Neural cell (in vitro differentiated cells): ENCODE measurements around the gene RETREG1. TPM values are rescaled to one million over a fixed set of nuclear protein-coding genes. Genes with fewer than 3 reads are reported as not detected.

Experiments
- H2AFZ ChIP-seq: fragments of 200-600, 300-800 bp; sonication (generic), shearing (Covaris generic); 2 replicates; pipeline ENCODE4 v1.6.0; 2014; ENCODE audit warnings: low read depth, mild to moderate bottlenecking, antibody characterized with exemption, low read length, moderate library complexity
- H3F3A ChIP-seq: fragments of 200-600 bp; shearing (Covaris generic); 2 replicates; pipeline ENCODE4 v1.6.1; 2016; ENCODE audit warnings: mild to moderate bottlenecking, moderate library complexity, mixed read lengths, antibody characterized with exemption, low read length; ENCODE audit not compliant: insufficient read depth, poor library complexity, severe bottlenecking
- H3K27ac ChIP-seq: fragments of 200-600, 300-800 bp; sonication (generic), shearing (Covaris generic); 2 replicates; pipeline ENCODE4 v1.5.1; 2014; ENCODE audit warnings: mild to moderate bottlenecking, low read length, moderate library complexity
- H3K27me3 ChIP-seq: fragments of 300-800, 200-600 bp; sonication (generic), shearing (Covaris generic); 2 replicates; pipeline ENCODE4 v1.6.0; 2014; ENCODE audit warnings: mild to moderate bottlenecking, low read depth, low read length, moderate library complexity; ENCODE audit not compliant: insufficient read depth
- H3K36me3 ChIP-seq: fragments of 300-800, 200-600 bp; sonication (generic), shearing (Covaris generic); 2 replicates; pipeline ENCODE4 v1.5.1; 2014; ENCODE audit warnings: mild to moderate bottlenecking, antibody characterized with exemption, low read length, moderate library complexity; ENCODE audit not compliant: insufficient read depth
- H3K4me2 ChIP-seq: fragments of 300-800, 200-600 bp; sonication (generic), shearing (Covaris generic); 2 replicates; pipeline ENCODE4 v1.6.0; 2014; ENCODE audit warnings: mild to moderate bottlenecking, low read length
- H3K4me3 ChIP-seq: fragments of 300-800, 200-600 bp; sonication (generic), shearing (Covaris generic); 2 replicates; pipeline ENCODE4 v1.5.1; 2014; ENCODE audit warnings: mild to moderate bottlenecking, low read length, moderate library complexity
- H3K79me2 ChIP-seq: fragments of 200-600 bp; shearing (Covaris generic); replicated peaks from 2 replicates; pipeline ENCODE4 v1.6.0; 2014; ENCODE audit warnings: mild to moderate bottlenecking, low read length, moderate library complexity; ENCODE audit not compliant: insufficient read depth
- H3K9ac ChIP-seq: fragments of 300-800, 200-600 bp; sonication (generic), shearing (Covaris generic); 2 replicates; pipeline ENCODE4 v1.6.1; 2016; ENCODE audit warnings: mild to moderate bottlenecking, low read length, mixed read lengths
- H3K9me2 ChIP-seq: fragments of 200-600 bp; shearing (Covaris generic); 2 replicates; pipeline ENCODE4 v1.6.1; 2016; ENCODE audit warnings: mild to moderate bottlenecking, low read length, mixed read lengths; ENCODE audit not compliant: insufficient read depth
- H3K9me3 ChIP-seq: fragments of 200-600, 300-800 bp; sonication (generic), shearing (Covaris generic); 2 replicates; pipeline ENCODE4 v1.6.1; 2016; ENCODE audit warnings: mild to moderate bottlenecking, mixed run types, low read length, moderate library complexity, mixed read lengths
- H4K20me1 ChIP-seq: fragments of 200-600 bp; shearing (Covaris generic); 2 replicates; pipeline ENCODE4 v1.6.1; 2016; ENCODE audit warnings: mild to moderate bottlenecking, mixed run types; ENCODE audit not compliant: insufficient read depth
- EP300 ChIP-seq: fragments of 450-650 bp; conservative IDR thresholded peaks from 2 replicates; pipeline ENCODE4 v1.6.1; 2014; ENCODE audit warnings: antibody characterized with exemption, mild to moderate bottlenecking, moderate library complexity; ENCODE audit not compliant: poor library complexity, severe bottlenecking
- EZH2 ChIP-seq: fragments of 200-600, 300-800 bp; shearing (Covaris generic), sonication (generic); IDR thresholded peaks from 2 replicates; pipeline ENCODE4 v1.6.1; 2014; ENCODE audit warnings: antibody characterized with exemption, low read length, borderline replicate concordance, mild to moderate bottlenecking; ENCODE audit not compliant: insufficient read depth, poor library complexity, severe bottlenecking
- MXI1 ChIP-seq: fragments of 450-650 bp; conservative IDR thresholded peaks from 2 replicates; pipeline ENCODE4 v1.6.1; 2014; ENCODE audit warnings: antibody characterized with exemption, mild to moderate bottlenecking; ENCODE audit not compliant: poor library complexity, severe bottlenecking
- POLR2AphosphoS5 ChIP-seq: IDR thresholded peaks from 2 replicates; pipeline ENCODE4 v1.6.1; 2012
- RAD21 ChIP-seq: fragments of 450-650 bp; conservative IDR thresholded peaks from 2 replicates; pipeline ENCODE4 v1.6.1; 2014; ENCODE audit warnings: antibody characterized with exemption, mild to moderate bottlenecking, moderate library complexity
- SMC3 ChIP-seq: fragments of 450-650 bp; conservative IDR thresholded peaks from 2 replicates; pipeline ENCODE4 v1.6.1; 2014; ENCODE audit warnings: antibody characterized with exemption, mild to moderate bottlenecking, moderate library complexity; ENCODE audit not compliant: poor library complexity
- TAF1 ChIP-seq: IDR thresholded peaks from 2 replicates; pipeline ENCODE4 v1.6.1; 2012; ENCODE audit warnings: low read depth
- polyA plus RNA-seq: library from polyadenylated mRNA; depleted of rRNA; stranded (reverse); fragments of >200 nt; gene quantifications from 2 replicates; pipeline ENCODE4 v1.2.3, GENCODE V29; 2014
- TF ChIP-seq, protein P1 (sequence below): fragments of 450-650 bp; IDR thresholded peaks from 2 replicates; pipeline ENCODE4 v1.5.1; 2014; ENCODE audit warnings: antibody characterized with exemption, mild to moderate bottlenecking, moderate library complexity; ENCODE audit not compliant: poor library complexity, severe bottlenecking
- TF ChIP-seq, protein P2 (sequence below): IDR thresholded peaks from 2 replicates; pipeline ENCODE4 v1.6.1; 2012; ENCODE audit warnings: borderline replicate concordance

Gene RETREG1
- polyA plus RNA-seq, 1 donor from 2014 or later = 25.4 TPM

DNA sequence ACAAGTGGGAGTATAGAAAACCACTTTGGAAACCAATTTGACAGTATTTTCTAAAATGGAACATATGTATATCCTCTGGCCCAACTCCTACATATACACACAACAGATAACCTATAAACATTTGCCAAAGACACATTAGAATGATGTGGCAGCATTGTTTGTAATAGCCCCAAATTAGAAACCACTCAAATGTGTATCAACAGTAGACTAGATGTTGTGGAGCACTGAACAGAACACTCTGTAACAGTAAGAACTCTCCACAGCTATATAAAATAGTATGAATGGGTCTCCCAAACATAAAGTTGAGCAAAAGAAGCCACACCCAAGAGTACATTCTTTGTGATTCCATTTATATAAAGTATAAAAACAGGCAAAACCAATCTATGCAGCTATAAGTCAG, 157.3 kb downstream of the RETREG1 start:
- peaks cover 27% of the 10 kb centered on the region for H3K79me2 ChIP-seq
- no peak overlapping the region for H3K27ac ChIP-seq
- no peaks in the 10 kb centered on the region for H3K9me2 ChIP-seq
- no peak overlapping the region for H3K4me3 ChIP-seq
- no peaks in the 10 kb centered on the region for H3K9me3 ChIP-seq
- no peak overlapping the region for H3K4me2 ChIP-seq
- TF ChIP-seq EP300 (no peak), RAD21 (no peak), MXI1 (no peak), SMC3 (no peak), EZH2 (no peak), POLR2AphosphoS5 (no peak)
- TF ChIP-seq, protein P1, sequence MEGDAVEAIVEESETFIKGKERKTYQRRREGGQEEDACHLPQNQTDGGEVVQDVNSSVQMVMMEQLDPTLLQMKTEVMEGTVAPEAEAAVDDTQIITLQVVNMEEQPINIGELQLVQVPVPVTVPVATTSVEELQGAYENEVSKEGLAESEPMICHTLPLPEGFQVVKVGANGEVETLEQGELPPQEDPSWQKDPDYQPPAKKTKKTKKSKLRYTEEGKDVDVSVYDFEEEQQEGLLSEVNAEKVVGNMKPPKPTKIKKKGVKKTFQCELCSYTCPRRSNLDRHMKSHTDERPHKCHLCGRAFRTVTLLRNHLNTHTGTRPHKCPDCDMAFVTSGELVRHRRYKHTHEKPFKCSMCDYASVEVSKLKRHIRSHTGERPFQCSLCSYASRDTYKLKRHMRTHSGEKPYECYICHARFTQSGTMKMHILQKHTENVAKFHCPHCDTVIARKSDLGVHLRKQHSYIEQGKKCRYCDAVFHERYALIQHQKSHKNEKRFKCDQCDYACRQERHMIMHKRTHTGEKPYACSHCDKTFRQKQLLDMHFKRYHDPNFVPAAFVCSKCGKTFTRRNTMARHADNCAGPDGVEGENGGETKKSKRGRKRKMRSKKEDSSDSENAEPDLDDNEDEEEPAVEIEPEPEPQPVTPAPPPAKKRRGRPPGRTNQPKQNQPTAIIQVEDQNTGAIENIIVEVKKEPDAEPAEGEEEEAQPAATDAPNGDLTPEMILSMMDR = no peak
- no peak overlapping the region for H3K9ac ChIP-seq
- peaks cover 16% of the 10 kb centered on the region for H3K36me3 ChIP-seq
- H4K20me1 ChIP-seq = no peaks in the 10 kb centered on the region
- no peaks in the 10 kb centered on the region for H3K27me3 ChIP-seq
- H3F3A ChIP-seq = no peaks in the 10 kb centered on the region
- H2AFZ ChIP-seq = no peak overlapping the region

DNA sequence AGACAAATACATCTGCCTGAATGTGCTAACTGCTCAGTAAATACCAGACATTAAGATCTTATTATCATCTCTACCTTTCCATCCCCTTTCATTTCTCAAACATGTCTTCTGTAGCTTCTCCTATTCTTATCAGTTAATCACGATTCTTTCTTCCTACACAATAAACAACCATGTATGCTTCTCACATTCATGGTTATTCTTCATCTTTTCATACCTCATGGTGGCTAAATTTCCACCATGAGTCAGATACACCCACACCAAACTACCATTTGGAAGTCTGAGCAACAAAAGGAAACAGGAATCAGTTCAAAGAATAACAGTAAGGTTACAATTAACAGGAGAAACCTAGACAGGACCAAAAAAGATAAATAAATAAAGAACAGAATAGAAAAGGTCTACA, 158.9 kb downstream of the RETREG1 start:
- H3K36me3 ChIP-seq = peaks cover 17% of the 10 kb centered on the region
- H4K20me1 ChIP-seq = no peaks in the 10 kb centered on the region
- H3K27me3 ChIP-seq = no peaks in the 10 kb centered on the region
- no peak overlapping the region for H3K27ac ChIP-seq
- no peaks in the 10 kb centered on the region for H3K9me3 ChIP-seq
- no peak overlapping the region for H3K9ac ChIP-seq
- H2AFZ ChIP-seq = no peak overlapping the region
- H3K9me2 ChIP-seq = no peaks in the 10 kb centered on the region
- no peak overlapping the region for H3K4me3 ChIP-seq
- H3K79me2 ChIP-seq = peaks cover 11% of the 10 kb centered on the region
- H3F3A ChIP-seq = no peaks in the 10 kb centered on the region
- H3K4me2 ChIP-seq = no peak overlapping the region
- TF ChIP-seq SMC3 (no peak), EP300 (no peak), POLR2AphosphoS5 (no peak), RAD21 (no peak), EZH2 (no peak), TAF1 (no peak), MXI1 (no peak)
- TF ChIP-seq, protein P2, sequence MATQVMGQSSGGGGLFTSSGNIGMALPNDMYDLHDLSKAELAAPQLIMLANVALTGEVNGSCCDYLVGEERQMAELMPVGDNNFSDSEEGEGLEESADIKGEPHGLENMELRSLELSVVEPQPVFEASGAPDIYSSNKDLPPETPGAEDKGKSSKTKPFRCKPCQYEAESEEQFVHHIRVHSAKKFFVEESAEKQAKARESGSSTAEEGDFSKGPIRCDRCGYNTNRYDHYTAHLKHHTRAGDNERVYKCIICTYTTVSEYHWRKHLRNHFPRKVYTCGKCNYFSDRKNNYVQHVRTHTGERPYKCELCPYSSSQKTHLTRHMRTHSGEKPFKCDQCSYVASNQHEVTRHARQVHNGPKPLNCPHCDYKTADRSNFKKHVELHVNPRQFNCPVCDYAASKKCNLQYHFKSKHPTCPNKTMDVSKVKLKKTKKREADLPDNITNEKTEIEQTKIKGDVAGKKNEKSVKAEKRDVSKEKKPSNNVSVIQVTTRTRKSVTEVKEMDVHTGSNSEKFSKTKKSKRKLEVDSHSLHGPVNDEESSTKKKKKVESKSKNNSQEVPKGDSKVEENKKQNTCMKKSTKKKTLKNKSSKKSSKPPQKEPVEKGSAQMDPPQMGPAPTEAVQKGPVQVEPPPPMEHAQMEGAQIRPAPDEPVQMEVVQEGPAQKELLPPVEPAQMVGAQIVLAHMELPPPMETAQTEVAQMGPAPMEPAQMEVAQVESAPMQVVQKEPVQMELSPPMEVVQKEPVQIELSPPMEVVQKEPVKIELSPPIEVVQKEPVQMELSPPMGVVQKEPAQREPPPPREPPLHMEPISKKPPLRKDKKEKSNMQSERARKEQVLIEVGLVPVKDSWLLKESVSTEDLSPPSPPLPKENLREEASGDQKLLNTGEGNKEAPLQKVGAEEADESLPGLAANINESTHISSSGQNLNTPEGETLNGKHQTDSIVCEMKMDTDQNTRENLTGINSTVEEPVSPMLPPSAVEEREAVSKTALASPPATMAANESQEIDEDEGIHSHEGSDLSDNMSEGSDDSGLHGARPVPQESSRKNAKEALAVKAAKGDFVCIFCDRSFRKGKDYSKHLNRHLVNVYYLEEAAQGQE = no peak
- TF ChIP-seq, protein P1 = no peak
